ENCODE data around the gene NUCB1.
"Not testable (repeated sequence)": the region's sequence is repeated elsewhere in the genome, so short reads cannot be mapped to it uniquely, and the experiment has no call there.

Gene NUCB1

GRCh38 chr19:48899781-48900476 is at the start of gene NUCB1:
Gene NUCB1, plus strand, starts transcription at chr19:48900312. Its CDS starts 485 bp downstream, at chr19:48900797.
- FAIRE-seq = peak; percentile 99

GRCh38 chr19:48852292-48852691 is 47.8 kb upstream of the NUCB1 start:
- FAIRE-seq = no peak

- FAIRE-seq = no peak
These were observed 46.6 kb upstream of the NUCB1 start for GRCh38 chr19:48853483-48853882.

GRCh38 chr19:48854103-48854502 is 46.0 kb upstream of the NUCB1 start:
- no peak for FAIRE-seq

- FAIRE-seq = no peak
These were observed 43.2 kb upstream of the NUCB1 start for GRCh38 chr19:48856921-48857320.

GRCh38 chr19:48858984-48859710 is 41.0 kb upstream of the NUCB1 start:
- no peak for FAIRE-seq

- FAIRE-seq = no peak
These were observed 40.2 kb upstream of the NUCB1 start for GRCh38 chr19:48859711-48860572.

GRCh38 chr19:48861313-48861712 is 38.8 kb upstream of the NUCB1 start:
- no peak for FAIRE-seq

- FAIRE-seq = no peak
These were observed 37.3 kb upstream of the NUCB1 start for GRCh38 chr19:48862827-48863226.

- no peak for FAIRE-seq
These were observed 33.4 kb upstream of the NUCB1 start for GRCh38 chr19:48866692-48867091.

- no peak for FAIRE-seq
These were observed 32.9 kb upstream of the NUCB1 start for GRCh38 chr19:48867123-48867745.

GRCh38 chr19:48867746-48868113 is 32.4 kb upstream of the NUCB1 start:
- no peak for FAIRE-seq

GRCh38 chr19:48868114-48868886 is 31.8 kb upstream of the NUCB1 start, which contains the start of gene PLEKHA4:
Gene PLEKHA4, minus strand, starts transcription at chr19:48868617. Its CDS starts 997 bp downstream, at chr19:48867620.
- no peak for FAIRE-seq

GRCh38 chr19:48870048-48870447 is 30.1 kb upstream of the NUCB1 start:
- FAIRE-seq = no peak

GRCh38 chr19:48871471-48872181 is 28.5 kb upstream of the NUCB1 start:
- FAIRE-seq = not testable (repeated sequence)

- peak; percentile 98 for FAIRE-seq
These were observed 27.8 kb upstream of the NUCB1 start, which contains the start of gene PPP1R15A for GRCh38 chr19:48872182-48872883. Gene PPP1R15A, plus strand, starts transcription at chr19:48872421. Its CDS starts 813 bp downstream, at chr19:48873234.

- FAIRE-seq = peak; percentile 64
These were observed 27.1 kb upstream of the NUCB1 start for GRCh38 chr19:48872884-48873475.

- FAIRE-seq = no peak
These were observed 26.4 kb upstream of the NUCB1 start for GRCh38 chr19:48873476-48874302.
